ENCODE results near the gene TMUB2. TPM values are rescaled to one million over a fixed set of nuclear protein-coding genes. Genes with fewer than 3 reads are reported as not detected.

TMUB2 gene
- total and polyA plus RNA-seq, 2 donors (not counting 1 experiment from before 2014, with no cell fraction given): 37.3 to 45.4 TPM

- Histone ChIP-seq H3K27me3 (ENCODE audit: control insufficient read depth, insufficient read depth, low read length) (no peaks in the 10 kb centered on the region), H3K4me3 (replicated peaks in 1 of 4; ENCODE audit: control extremely low read depth in 1 of 4, insufficient read depth in 1 of 4, low read depth in 3 of 4, low read length in 4 of 4) (no peak overlapping the region), H3K9ac (ENCODE audit: insufficient read depth, low read length) (no peak overlapping the region), H3K79me2 (ENCODE audit: control insufficient read depth, insufficient read depth, low read length) (no peaks in the 10 kb centered on the region), H3K36me3 (ENCODE audit: control insufficient read depth, insufficient read depth, low read length) (peaks cover 45% of the 10 kb centered on the region), H3K4me1 (ENCODE audit: control insufficient read depth, extremely low read depth, insufficient read depth, low read length) (peaks cover 20% of the 10 kb centered on the region), H4K20me1 (ENCODE audit: control insufficient read depth, extremely low read depth, insufficient read depth, low read length) (no peaks in the 10 kb centered on the region), H3K9me3 (ENCODE audit: control insufficient read depth, insufficient read depth, low read depth, low read length) (no peaks in the 10 kb centered on the region), H3K27ac (ENCODE audit: insufficient read depth, low read length) (peak overlapping the region; percentile 11), H2AFZ (ENCODE audit: low read length) (no peak overlapping the region), H3K4me2 (ENCODE audit: extremely low read depth, insufficient read depth, low read length) (peak overlapping the region; percentile 18)
- DNase-seq (ENCODE audit: low read depth in 2 of 2): no peak
- TF ChIP-seq EZH2 (IDR thresholded peaks at IDR 0.05; ENCODE audit: low read length, missing control alignments) (no peak), CTCF (conservative IDR thresholded peaks at IDR 0.05 in 1 of 2, IDR thresholded peaks at IDR 0.05 in 1 of 2; ENCODE audit: low read depth in 1 of 2, low read length in 2 of 2) (no peak)
Measured at GRCh38 chr17:44209786-44210341, 23.1 kb downstream of the TMUB2 start.

- H3K9me3 ChIP-seq (ENCODE audit: control insufficient read depth, insufficient read depth, low read depth, low read length): no peaks in the 10 kb centered on the region
- no peak overlapping the region for H2AFZ ChIP-seq (ENCODE audit: low read length)
- H3K9ac ChIP-seq (ENCODE audit: insufficient read depth, low read length): no peak overlapping the region
- H3K27ac ChIP-seq (ENCODE audit: insufficient read depth, low read length): peak overlapping the region; percentile 11
- no peak overlapping the region for H3K4me3 ChIP-seq (replicated peaks in 1 of 4; ENCODE audit: control extremely low read depth in 1 of 4, insufficient read depth in 1 of 4, low read depth in 3 of 4, low read length in 4 of 4)
- H3K79me2 ChIP-seq (ENCODE audit: control insufficient read depth, insufficient read depth, low read length): no peaks in the 10 kb centered on the region
- no peaks in the 10 kb centered on the region for H3K27me3 ChIP-seq (ENCODE audit: control insufficient read depth, insufficient read depth, low read length)
- DNase-seq (ENCODE audit: low read depth in 2 of 2): peak; percentile 80 to 87
- H3K36me3 ChIP-seq (ENCODE audit: control insufficient read depth, insufficient read depth, low read length): peaks cover 52% of the 10 kb centered on the region
- peak overlapping the region; percentile 18 for H3K4me2 ChIP-seq (ENCODE audit: extremely low read depth, insufficient read depth, low read length)
- no peak for TF ChIP-seq EZH2 (IDR thresholded peaks at IDR 0.05; ENCODE audit: low read length, missing control alignments)
- peak; percentile 73 to 97 for TF ChIP-seq CTCF (conservative IDR thresholded peaks at IDR 0.05 in 1 of 2, IDR thresholded peaks at IDR 0.05 in 1 of 2; ENCODE audit: low read depth in 1 of 2, low read length in 2 of 2)
- peaks cover 20% of the 10 kb centered on the region for H3K4me1 ChIP-seq (ENCODE audit: control insufficient read depth, extremely low read depth, insufficient read depth, low read length)
- H4K20me1 ChIP-seq (ENCODE audit: control insufficient read depth, extremely low read depth, insufficient read depth, low read length): no peaks in the 10 kb centered on the region
Measured at GRCh38 chr17:44210342-44211192, 23.8 kb downstream of the TMUB2 start.

Measured in fibroblast of lung (primary cell).